ENCODE measurements around the gene DHX16.
A peak's percentile ranks its signal among the peaks of the same experiment; 100 is the strongest.

The DHX16 gene

DNA sequence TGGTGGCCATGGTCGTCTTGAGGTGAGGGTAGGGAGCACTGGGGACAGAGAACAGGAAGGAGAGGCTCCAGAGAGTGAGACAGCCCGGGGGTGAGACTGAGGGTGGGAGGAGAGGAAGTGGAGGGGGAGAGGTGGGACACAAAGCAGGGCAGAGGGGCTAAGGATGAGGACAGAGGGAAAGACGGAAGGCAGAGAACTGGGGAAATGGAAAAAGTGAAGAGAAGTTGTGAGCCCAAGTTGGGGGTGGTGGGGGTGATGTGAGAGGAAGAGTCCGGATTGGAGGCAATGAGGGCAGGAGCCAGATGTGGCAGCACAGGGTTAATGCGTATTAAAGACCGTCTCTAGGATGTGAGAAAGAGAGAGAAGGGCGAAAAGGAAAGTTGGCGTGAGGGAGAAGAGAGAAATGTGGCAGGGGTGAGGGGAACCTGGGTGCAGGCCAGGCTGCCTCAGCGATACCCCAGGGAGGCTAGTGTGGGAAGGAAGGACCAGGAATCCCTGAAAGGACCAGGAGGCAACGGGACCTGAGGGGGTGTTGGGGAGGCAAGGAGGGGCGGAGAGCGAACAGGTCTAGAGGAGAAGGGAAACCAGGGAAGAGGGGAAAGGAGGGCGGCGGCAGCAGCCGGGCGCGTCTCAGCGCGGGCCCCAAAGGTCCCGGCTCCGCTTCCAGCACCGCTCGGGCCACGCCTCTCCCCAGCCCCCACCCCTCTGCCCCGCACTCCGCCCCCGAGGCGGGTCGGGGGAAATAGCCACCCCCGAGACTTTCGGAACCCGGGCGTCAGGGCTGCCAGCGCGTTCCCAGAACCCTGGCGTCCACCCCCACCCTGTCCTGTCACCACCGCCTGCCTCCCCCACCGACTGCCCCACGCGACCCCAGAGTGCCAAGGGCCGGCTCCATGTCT, 13.5 kb upstream of the DHX16 start, which contains the start of gene PPP1R18:
PPP1R18 (minus strand) TSS at position 637 of the 899 bp plus-strand sequence; CDS start at position 10, 627 bp downstream.
- TF ChIP-seq, protein P1, sequence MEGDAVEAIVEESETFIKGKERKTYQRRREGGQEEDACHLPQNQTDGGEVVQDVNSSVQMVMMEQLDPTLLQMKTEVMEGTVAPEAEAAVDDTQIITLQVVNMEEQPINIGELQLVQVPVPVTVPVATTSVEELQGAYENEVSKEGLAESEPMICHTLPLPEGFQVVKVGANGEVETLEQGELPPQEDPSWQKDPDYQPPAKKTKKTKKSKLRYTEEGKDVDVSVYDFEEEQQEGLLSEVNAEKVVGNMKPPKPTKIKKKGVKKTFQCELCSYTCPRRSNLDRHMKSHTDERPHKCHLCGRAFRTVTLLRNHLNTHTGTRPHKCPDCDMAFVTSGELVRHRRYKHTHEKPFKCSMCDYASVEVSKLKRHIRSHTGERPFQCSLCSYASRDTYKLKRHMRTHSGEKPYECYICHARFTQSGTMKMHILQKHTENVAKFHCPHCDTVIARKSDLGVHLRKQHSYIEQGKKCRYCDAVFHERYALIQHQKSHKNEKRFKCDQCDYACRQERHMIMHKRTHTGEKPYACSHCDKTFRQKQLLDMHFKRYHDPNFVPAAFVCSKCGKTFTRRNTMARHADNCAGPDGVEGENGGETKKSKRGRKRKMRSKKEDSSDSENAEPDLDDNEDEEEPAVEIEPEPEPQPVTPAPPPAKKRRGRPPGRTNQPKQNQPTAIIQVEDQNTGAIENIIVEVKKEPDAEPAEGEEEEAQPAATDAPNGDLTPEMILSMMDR (IDR thresholded peaks at IDR 0.05; ENCODE audit: low read depth, low read length): no peak
- no peak for DNase-seq (ENCODE audit: extremely low read depth, low read depth)

DNA sequence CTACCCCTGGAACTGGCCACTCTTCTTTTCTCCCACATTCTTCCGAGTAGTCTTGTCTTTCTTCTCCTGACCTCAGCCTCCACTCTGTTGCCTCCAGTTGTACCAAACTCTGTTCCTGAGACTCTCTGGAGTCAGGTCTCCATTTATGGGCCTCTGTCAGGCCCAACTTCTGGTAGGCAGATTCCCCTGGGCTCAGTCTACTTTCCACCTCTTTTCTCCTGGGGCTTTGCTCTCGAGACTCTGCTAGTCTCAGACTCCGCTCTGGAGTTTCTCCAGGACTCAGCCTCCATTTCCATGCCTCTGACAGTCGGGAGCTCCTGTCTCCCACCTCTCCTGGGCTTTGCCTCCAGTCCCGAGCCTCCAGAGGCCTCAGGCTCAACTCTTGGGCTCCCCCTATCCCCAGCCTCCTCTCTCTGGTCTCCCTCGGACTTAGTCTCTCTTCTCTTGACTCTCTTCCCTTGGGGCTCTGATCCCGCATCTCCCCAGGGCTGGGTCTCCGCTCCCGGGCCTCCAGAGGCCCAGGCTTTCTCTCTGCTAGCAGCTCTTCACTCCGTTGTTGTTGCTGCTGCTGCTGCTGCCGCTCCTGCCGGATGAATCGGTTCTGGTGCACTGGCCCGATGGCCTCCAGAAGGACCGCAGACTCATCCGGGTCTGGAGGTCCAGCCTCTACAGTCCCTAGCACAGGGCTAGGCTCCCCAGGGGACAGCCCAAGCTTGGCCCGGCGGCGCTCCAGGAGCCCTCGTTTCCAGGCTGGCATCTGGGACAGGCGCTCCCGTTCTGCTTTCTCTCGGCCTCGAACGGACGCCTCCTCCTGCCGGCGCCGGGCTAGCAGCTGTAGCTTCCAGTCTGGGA, 12.6 kb upstream of the DHX16 start:
- TF ChIP-seq, protein P1 (IDR thresholded peaks at IDR 0.05; ENCODE audit: low read depth, low read length): peak; percentile 21
- DNase-seq (ENCODE audit: extremely low read depth, low read depth): no peak

DNA sequence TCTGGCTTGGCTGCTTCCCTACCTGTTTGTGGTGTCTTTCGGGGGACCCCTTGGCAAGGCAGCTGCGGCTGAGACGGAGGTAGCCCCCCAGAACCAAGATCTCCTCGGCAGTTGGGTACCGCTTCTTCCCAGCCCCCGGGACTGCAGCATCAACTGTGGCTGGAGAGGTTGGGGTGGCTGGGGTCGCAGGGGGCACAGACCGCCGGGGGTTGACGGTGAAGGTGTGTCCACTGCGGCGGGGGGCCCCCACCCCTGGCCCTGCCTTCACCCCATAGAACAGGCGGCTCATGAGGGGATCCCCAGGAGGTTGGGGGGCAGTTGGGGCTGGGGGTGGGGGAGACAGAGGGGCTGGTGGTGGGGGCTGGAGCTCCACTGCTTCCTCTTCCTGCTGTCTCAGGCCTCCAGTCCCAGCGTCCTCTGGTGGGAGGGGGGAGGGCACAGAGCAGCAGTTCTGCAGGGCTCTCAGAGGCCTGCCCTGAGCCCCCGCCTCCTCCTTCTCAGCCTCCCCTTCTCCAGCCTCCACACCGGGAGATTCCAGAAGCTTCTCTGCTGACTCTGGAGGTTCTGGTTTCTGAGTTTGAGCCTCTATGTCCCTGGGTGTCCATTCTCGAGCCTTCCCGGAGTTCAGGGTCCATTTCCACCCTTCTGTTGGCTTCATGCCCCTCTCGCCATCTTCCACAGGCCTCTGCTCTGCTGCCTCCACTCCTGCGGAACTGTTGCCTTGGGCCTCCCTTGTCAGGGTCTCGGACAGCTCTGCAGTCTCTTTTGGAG, 11.8 kb upstream of the DHX16 start:
- DNase-seq (ENCODE audit: extremely low read depth, low read depth): no peak
- TF ChIP-seq, protein P1 (IDR thresholded peaks at IDR 0.05; ENCODE audit: low read depth, low read length): no peak

DNA sequence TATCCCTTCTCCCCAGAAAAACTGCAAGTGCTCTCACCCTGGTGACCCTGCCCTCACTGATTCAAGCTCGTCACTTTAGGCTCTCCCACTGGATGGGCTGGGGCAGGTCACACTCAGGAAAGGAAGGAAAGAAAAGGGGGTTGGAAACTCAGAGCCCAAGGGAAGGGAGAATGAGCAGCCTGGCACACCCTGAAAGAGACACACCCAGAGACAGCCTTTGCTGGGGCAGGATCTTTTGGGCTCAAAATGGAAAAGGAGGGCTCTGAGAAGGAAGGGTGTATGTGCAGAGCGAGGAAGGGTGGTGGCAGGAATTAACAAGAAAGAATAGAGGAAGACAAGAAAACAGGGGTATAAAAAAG, 11.2 kb upstream of the DHX16 start:
- TF ChIP-seq, protein P1 (IDR thresholded peaks at IDR 0.05; ENCODE audit: low read depth, low read length): no peak
- DNase-seq (ENCODE audit: extremely low read depth, low read depth): no peak

DNA sequence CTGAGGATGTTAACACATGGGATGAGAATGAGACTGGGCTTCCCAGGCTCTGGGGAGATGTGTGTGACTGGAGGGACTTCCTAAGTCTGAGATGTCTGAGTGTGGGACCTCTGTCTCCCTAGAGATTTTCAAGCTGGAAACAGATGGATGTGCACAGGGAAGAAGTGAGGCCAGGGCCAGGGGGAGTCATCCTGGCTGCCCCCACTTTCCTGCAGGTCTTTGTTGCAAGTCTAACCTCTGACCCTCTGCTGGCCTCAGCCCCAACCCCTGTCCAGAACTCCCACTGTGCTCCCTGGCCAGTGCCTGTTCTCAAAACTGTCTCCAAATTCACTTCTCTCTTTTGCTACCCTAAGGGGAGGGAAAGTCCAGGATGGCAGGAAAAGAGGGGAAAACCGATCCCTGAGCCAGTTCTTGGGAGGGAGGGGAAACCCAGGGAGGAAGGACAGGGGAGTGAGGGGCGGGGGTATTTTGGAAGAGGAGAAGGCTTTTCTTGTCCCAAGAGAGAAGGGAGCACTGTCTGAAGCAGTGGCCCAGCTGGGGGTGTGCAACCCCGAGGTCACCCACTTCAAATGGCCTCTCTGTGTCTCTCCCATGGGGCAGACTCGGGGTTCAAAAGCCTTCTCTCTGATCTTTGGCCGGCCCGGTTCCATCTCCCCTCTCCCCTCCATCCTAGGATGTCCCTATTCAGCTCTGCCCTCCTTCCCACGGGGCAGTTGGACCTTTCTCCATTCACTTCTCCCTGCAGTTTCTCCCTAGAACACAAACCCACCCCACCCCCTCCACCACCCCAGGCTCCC, 10.6 kb upstream of the DHX16 start:
- TF ChIP-seq, protein P1 (IDR thresholded peaks at IDR 0.05; ENCODE audit: low read depth, low read length): no peak
- no peak for DNase-seq (ENCODE audit: extremely low read depth, low read depth)

All from AG09319 (cell line).